SIG-M5 (cell line): ENCODE data around the gene MAF.

Experiments used
- DNase-seq: peaks from one replicate; lab custom pipeline; 2025; lab: John Stamatoyannopoulos, UW

Gene MAF

GRCh38 chr16:79612207-79612606, 11.7 kb upstream of the MAF start:
- DNase-seq: no peak

- DNase-seq: no peak
Observed at GRCh38 chr16:79610771-79611170, 10.2 kb upstream of the MAF start.

GRCh38 chr16:79609861-79610260, 9.3 kb upstream of the MAF start:
- no peak for DNase-seq

- no peak for DNase-seq
Observed at GRCh38 chr16:79608976-79609375, 8.4 kb upstream of the MAF start.

- no peak for DNase-seq
Observed at GRCh38 chr16:79607587-79607986, 7.0 kb upstream of the MAF start.

GRCh38 chr16:79605999-79606398, 5.5 kb upstream of the MAF start:
- no peak for DNase-seq

GRCh38 chr16:79603055-79603454, 2.5 kb upstream of the MAF start:
- no peak for DNase-seq

GRCh38 chr16:79602628-79603014, 2.1 kb upstream of the MAF start:
- no peak for DNase-seq

GRCh38 chr16:79601931-79602627, 1.5 kb upstream of the MAF start:
- DNase-seq: no peak

GRCh38 chr16:79601092-79601930, 774 bp upstream of the MAF start:
- DNase-seq: no peak

- DNase-seq: no peak
Observed at GRCh38 chr16:79599837-79600637, 500 bp downstream of the MAF start.

GRCh38 chr16:79599256-79599836, 1.2 kb downstream of the MAF start:
- no peak for DNase-seq

- no peak for DNase-seq
Observed at GRCh38 chr16:79598348-79599181, 2.0 kb downstream of the MAF start.

- DNase-seq: no peak
Observed at GRCh38 chr16:79598063-79598347, 2.5 kb downstream of the MAF start.

- DNase-seq: no peak
Observed at GRCh38 chr16:79597277-79598062, 3.1 kb downstream of the MAF start.

- no peak for DNase-seq
Observed at GRCh38 chr16:79595931-79596450, 4.5 kb downstream of the MAF start.

- DNase-seq: no peak
Observed at GRCh38 chr16:79595231-79595641, 5.3 kb downstream of the MAF start.

- no peak for DNase-seq
Observed at GRCh38 chr16:79593754-79594153, 6.8 kb downstream of the MAF start.

- no peak for DNase-seq
Observed at GRCh38 chr16:79593074-79593531, 7.4 kb downstream of the MAF start.

GRCh38 chr16:79592186-79592585, 8.4 kb downstream of the MAF start:
- no peak for DNase-seq
